ENCODE results near the gene PCIF1. TPM values are rescaled to one million over a fixed set of nuclear protein-coding genes. Genes with fewer than 3 reads are reported as not detected.

Gene PCIF1
- polyA plus RNA-seq, 2 of the 4 experiments (the other 2 are of a cell fraction) = 19.7 to 21.6 TPM

DNA sequence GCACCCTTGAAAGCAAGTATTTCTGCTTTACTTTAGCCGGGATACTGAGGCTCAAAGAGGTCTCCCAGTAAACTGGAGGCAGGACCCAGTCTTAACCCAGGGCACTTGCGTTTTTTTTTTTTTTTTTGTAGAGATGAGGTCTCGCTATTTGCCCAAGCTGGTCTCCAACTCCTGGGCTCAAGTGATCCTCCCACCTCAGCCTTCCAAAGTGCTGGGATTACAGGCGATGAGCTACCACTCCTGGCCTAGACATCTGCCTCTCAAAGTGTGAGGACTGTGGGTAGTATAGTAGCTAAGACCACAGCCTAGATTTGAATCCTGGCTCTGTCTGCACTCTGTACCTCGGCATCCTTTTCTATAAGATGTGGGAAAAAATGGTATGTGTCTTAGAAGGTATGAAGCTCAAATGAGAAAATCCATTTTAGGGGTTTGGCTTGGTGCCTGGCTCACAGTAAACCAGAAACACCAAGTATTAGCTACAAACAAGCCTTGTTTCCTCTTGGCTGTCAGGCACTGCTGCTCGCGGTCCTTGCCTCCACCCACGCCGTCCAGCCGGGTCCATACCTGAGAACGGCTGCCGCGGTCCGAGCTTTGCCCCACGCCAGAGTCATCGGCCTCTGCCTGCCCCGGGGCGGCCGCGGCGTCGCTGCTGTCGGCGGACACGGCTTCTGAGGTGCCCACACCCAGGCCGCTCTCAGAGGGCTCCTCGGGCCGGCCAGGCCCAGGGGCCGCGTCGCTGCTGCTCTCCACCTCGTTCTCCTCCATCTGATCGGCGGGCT is 36.4 kb downstream of the PCIF1 start:
- ATAC-seq (peak; percentile 2 to 7; a peak in 3 of 6 replicates), FAIRE-seq (no peak), DNase-seq (ENCODE audit: low read depth in 1 of 2, low spot score in 1 of 2) (no peak)
- ChIA-PET POLR2A (interaction anchor here (0.6 to 4.8 kb wide), 4 partner anchors 12 to 145 kb away, joined by 3 to 29 read pairs (median 6); partner anchors contain the start of gene PCIF1), CTCF (interaction anchor here (0.6 to 16.6 kb wide), 36 partner anchors 10 to 1112 kb away, joined by 3 to 358 read pairs (median 5); partner anchors contain the start of genes MMP9, PCIF1, SNX21 and SPATA25)
- H3K27ac ChIP-seq = peak overlapping the region; percentile 98 to 99
- peaks cover 21% of the 10 kb centered on the region for H3K4me1 ChIP-seq
- peak overlapping the region; percentile 94 for H3K4me2 ChIP-seq
- TF ChIP-seq ZFP36 (IDR thresholded peaks at IDR 0.05; ENCODE audit: borderline replicate concordance, partially characterized antibody) (no peak), MYC (IDR thresholded peaks at IDR 0.05; ENCODE audit: borderline replicate concordance, low read length) (no peak), FOSB (CRISPR knock-in tag; IDR thresholded peaks at IDR 0.05) (no peak), ZC3H11A (IDR thresholded peaks at IDR 0.05) (no peak), TP53 (CRISPR knock-in tag; IDR thresholded peaks at IDR 0.05) (no peak), BHLHE40 (IDR thresholded peaks at IDR 0.05; ENCODE audit: low read depth, low read length) (no peak), PHF8 (IDR thresholded peaks at IDR 0.05; ENCODE audit: borderline replicate concordance, low read depth) (no peak), HES2 (IDR thresholded peaks at IDR 0.05) (no peak), CHD4 (IDR thresholded peaks at IDR 0.05; ENCODE audit: borderline replicate concordance) (no peak), GATA3 (IDR thresholded peaks at IDR 0.05; ENCODE audit: borderline replicate concordance) (no peak), EHMT2 (IDR thresholded peaks at IDR 0.05; ENCODE audit: low read depth) (no peak), RNF2 (IDR thresholded peaks at IDR 0.05; ENCODE audit: borderline replicate concordance, low read depth) (no peak), JUN (IDR thresholded peaks at IDR 0.05) (no peak), EHF (CRISPR knock-in tag; IDR thresholded peaks at IDR 0.05) (no peak), RAD21 (conservative IDR thresholded peaks at IDR 0.05 in 1 of 2, IDR thresholded peaks at IDR 0.05 in 1 of 2) (no peak), ZNF302 (CRISPR knock-in tag; IDR thresholded peaks at IDR 0.05) (no peak)
- TF ChIP-seq, protein P1, sequence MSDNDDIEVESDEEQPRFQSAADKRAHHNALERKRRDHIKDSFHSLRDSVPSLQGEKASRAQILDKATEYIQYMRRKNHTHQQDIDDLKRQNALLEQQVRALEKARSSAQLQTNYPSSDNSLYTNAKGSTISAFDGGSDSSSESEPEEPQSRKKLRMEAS (IDR thresholded peaks at IDR 0.05) = no peak; the same call in 1 of the 2 replicates
- TF ChIP-seq, protein P2, sequence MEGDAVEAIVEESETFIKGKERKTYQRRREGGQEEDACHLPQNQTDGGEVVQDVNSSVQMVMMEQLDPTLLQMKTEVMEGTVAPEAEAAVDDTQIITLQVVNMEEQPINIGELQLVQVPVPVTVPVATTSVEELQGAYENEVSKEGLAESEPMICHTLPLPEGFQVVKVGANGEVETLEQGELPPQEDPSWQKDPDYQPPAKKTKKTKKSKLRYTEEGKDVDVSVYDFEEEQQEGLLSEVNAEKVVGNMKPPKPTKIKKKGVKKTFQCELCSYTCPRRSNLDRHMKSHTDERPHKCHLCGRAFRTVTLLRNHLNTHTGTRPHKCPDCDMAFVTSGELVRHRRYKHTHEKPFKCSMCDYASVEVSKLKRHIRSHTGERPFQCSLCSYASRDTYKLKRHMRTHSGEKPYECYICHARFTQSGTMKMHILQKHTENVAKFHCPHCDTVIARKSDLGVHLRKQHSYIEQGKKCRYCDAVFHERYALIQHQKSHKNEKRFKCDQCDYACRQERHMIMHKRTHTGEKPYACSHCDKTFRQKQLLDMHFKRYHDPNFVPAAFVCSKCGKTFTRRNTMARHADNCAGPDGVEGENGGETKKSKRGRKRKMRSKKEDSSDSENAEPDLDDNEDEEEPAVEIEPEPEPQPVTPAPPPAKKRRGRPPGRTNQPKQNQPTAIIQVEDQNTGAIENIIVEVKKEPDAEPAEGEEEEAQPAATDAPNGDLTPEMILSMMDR (IDR thresholded peaks at IDR 0.05) = no peak
- TF ChIP-seq, protein P3, sequence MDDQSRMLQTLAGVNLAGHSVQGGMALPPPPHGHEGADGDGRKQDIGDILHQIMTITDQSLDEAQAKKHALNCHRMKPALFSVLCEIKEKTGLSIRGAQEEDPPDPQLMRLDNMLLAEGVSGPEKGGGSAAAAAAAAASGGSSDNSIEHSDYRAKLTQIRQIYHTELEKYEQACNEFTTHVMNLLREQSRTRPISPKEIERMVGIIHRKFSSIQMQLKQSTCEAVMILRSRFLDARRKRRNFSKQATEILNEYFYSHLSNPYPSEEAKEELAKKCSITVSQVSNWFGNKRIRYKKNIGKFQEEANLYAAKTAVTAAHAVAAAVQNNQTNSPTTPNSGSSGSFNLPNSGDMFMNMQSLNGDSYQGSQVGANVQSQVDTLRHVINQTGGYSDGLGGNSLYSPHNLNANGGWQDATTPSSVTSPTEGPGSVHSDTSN (IDR thresholded peaks at IDR 0.05) = no peak
- H3K9me3 ChIP-seq = no peaks in the 10 kb centered on the region
- WGBS (ENCODE audit: missing lambda C conversion rate) = 32% methylated on average over 7 of the region's 34 CpGs
- peak overlapping the region; percentile 95 for H3K4me3 ChIP-seq

GRCh38 chr20:45971425-45971674 is 36.9 kb downstream of the PCIF1 start:
- Histone ChIP-seq H3K9me3 (no peaks in the 10 kb centered on the region), H3K4me3 (peak overlapping the region; percentile 95), H3K4me2 (peak overlapping the region; percentile 94), H3K27ac (peak overlapping the region; percentile 98 to 99), H3K4me1 (peaks cover 21% of the 10 kb centered on the region)
- FAIRE-seq (no peak), DNase-seq (ENCODE audit: low read depth in 1 of 2, low spot score in 1 of 2) (no peak), ATAC-seq (no peak)
- CTCF ChIA-PET = interaction anchor here (0.9 to 16.6 kb wide), 9 partner anchors 10 to 83 kb away, joined by 3 to 358 read pairs (median 22); partner anchors contain the start of gene SPATA25
- WGBS (ENCODE audit: missing lambda C conversion rate) = 3% methylated on average over 12 of the region's 14 CpGs
- TF ChIP-seq NPAS2 (CRISPR knock-in tag; IDR thresholded peaks at IDR 0.05; ENCODE audit: borderline replicate concordance) (peak; percentile 54; the same call in 1 of the 2 replicates), PHF8 (IDR thresholded peaks at IDR 0.05; ENCODE audit: borderline replicate concordance, low read depth) (no peak), TFCP2L1 (CRISPR knock-in tag; IDR thresholded peaks at IDR 0.05) (0 out of 2 replicates have a peak, but pooled peaks have one; percentile 12), CEBPB (IDR thresholded peaks at IDR 0.05) (no peak), FOSB (CRISPR knock-in tag; IDR thresholded peaks at IDR 0.05) (no peak), KDM1A (IDR thresholded peaks at IDR 0.05; ENCODE audit: low read depth) (peak; percentile 100), HDAC2 (IDR thresholded peaks at IDR 0.05) (peak; percentile 99), EHF (CRISPR knock-in tag; IDR thresholded peaks at IDR 0.05) (0 out of 2 replicates have a peak, but pooled peaks have one; percentile 48), CHD4 (IDR thresholded peaks at IDR 0.05; ENCODE audit: borderline replicate concordance) (peak; percentile 98), EHMT2 (IDR thresholded peaks at IDR 0.05; ENCODE audit: low read depth) (no peak), TP53 (CRISPR knock-in tag; IDR thresholded peaks at IDR 0.05) (0 out of 2 replicates have a peak, but pooled peaks have one; percentile 31)
- TF ChIP-seq, protein P1 (IDR thresholded peaks at IDR 0.05) = peak; percentile 14
- POLR2A ChIA-PET = interaction anchor here (1.1 to 4.8 kb wide), 3 partner anchors 12 to 146 kb away, joined by 5 to 29 read pairs (median 8); partner anchors contain the start of gene PCIF1

All from A549 (cell line).